Fibroblast of the conjunctiva (primary cell): ENCODE results near the gene PCYOX1L.

Source experiments
- DNase-seq: peaks from one replicate; pipeline ENCODE4 v3.0.0-alpha.2; 2010; ENCODE audit warnings: low read depth

The PCYOX1L gene

GRCh38 chr5:149338364-149338763 is 19.5 kb upstream of the PCYOX1L start:
- DNase-seq = no peak

- DNase-seq = no peak
Observed at GRCh38 chr5:149340920-149341319, 16.9 kb upstream of the PCYOX1L start.

- no peak for DNase-seq
Observed at GRCh38 chr5:149341876-149342275, 16.0 kb upstream of the PCYOX1L start.

- no peak for DNase-seq
Observed at GRCh38 chr5:149344151-149344550, 13.7 kb upstream of the PCYOX1L start.

GRCh38 chr5:149345147-149345891 is 12.5 kb upstream of the PCYOX1L start, which contains the start of gene GRPEL2:
Gene GRPEL2, plus strand, starts transcription at chr5:149345499. Its CDS starts 41 bp downstream, at chr5:149345540.
- peak; percentile 96 for DNase-seq

GRCh38 chr5:149345892-149346222 is 12.0 kb upstream of the PCYOX1L start:
- DNase-seq = no peak

- DNase-seq = no peak
Observed at GRCh38 chr5:149348518-149348917, 9.3 kb upstream of the PCYOX1L start.

- no peak for DNase-seq
Observed at GRCh38 chr5:149349382-149349781, 8.5 kb upstream of the PCYOX1L start.

GRCh38 chr5:149352169-149352568 is 5.7 kb upstream of the PCYOX1L start:
- no peak for DNase-seq

- DNase-seq = no peak
Observed at GRCh38 chr5:149353911-149354310, 3.9 kb upstream of the PCYOX1L start.

- no peak for DNase-seq
Observed at GRCh38 chr5:149355688-149356087, 2.2 kb upstream of the PCYOX1L start.

- DNase-seq = no peak
Observed at GRCh38 chr5:149356391-149356790, 1.5 kb upstream of the PCYOX1L start.

DNA sequence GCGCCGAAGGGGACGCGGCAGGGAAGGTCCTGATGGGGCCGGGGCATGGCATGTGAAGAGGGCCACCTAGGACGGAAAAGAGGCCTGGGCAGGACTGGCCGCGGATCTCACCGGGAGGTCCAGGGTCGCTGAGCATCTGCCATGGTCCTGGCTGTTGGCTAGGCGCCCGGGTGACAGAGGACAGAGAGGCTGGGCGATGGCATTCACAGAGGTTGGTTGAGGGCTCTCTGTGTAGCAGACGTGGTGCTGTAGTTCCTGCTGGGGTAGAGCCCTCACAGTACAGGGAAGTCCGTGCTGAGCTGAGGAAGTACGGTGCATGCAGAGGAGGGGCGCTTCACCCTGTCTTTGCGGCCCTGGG is 427 bp downstream of the PCYOX1L start:
- DNase-seq = no peak

- no peak for DNase-seq
Observed at GRCh38 chr5:149358868-149359495, 1.1 kb downstream of the PCYOX1L start.

- DNase-seq = no peak
Observed at GRCh38 chr5:149360272-149360671, 2.4 kb downstream of the PCYOX1L start.

GRCh38 chr5:149362541-149362940 is 4.7 kb downstream of the PCYOX1L start:
- no peak for DNase-seq

DNA sequence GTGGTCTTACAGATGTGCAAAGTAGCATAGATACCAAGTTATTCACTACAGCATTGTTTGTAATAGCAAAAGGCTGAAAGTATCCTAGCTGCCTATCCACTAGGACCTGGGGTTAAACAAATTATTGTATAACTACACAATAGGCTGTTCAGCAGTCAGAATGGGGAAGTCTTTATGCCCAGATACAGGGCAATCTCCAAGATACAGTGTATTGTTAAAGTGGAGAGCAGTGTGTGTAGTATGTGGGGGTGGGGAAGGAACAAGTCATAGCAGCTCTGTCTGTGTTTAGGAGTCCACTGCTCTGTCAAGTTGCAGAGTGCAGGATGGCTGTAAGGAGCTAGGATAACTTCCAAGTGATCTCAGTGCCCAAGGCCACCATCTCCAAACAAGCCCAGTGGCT is 5.5 kb downstream of the PCYOX1L start:
- DNase-seq = no peak

DNA sequence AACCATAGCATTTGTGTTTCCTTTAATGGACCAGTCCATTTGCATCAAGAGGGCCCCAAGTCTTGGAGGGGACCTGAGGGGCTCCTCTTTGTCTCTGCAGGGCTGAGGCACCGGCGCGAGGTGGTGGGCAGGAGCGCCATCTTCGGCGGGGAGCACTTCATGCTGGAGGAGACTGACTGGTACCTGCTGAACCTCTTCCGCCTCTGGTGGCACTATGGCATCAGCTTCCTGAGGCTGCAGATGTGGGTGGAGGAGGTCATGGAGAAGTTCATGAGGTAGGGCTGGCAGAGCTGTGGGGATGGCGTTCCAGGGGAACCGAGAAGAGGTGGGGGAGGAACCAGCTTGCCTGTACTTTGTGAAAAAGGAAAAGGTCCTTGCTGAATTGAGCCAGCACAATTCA is 6.1 kb downstream of the PCYOX1L start:
- no peak for DNase-seq

GRCh38 chr5:149364719-149365118 is 6.9 kb downstream of the PCYOX1L start:
- no peak for DNase-seq

GRCh38 chr5:149365418-149365817 is 7.6 kb downstream of the PCYOX1L start:
- DNase-seq = no peak

GRCh38 chr5:149366169-149366729 is 8.4 kb downstream of the PCYOX1L start:
- no peak for DNase-seq

DNA sequence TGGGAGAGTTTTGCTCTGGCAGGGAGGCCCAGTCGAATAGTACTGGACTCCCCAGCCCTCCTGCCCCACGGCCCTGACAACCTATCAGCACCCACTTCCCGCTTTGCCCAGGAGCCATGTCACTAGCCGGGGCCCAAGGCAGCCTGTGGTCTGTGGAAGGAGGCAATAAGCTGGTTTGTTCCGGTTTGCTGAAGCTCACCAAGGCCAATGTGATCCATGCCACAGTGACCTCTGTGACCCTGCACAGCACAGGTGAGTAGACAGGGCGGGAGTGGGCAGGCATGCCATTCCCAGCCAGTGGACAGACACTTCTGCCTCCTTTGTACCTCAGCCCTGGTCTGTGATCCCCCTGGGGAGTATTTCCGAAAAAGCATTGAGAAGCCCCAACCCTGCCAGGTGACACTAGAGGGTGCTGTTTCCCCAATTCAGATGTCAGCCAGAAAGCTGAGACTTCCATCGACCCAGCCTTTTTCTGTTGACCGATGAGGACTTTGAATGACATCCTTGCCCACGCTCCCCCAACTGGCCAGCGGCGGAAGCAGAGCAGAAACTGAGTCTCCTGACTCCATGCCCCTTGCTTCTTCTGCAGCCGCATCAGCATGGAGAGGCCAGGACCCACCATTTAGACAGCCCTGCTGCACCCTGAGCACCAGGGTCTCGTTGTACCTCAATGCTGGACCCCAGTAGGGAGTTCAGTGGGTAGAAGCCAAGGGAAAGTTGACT is 9.6 kb downstream of the PCYOX1L start:
- DNase-seq = peak; percentile 57
